ENCODE data around the gene CD300C.

The CD300C gene

GRCh38 chr17:74571621-74572270 is 25.8 kb upstream of the CD300C start:
- no peaks in the 10 kb centered on the region for H3K9me3 ChIP-seq (ENCODE audit: insufficient read depth, low read length)
- H3K79me2 ChIP-seq (ENCODE audit: low read length) = no peaks in the 10 kb centered on the region
- no peak overlapping the region for H3K4me3 ChIP-seq (ENCODE audit: low read length)
- H3K4me2 ChIP-seq (ENCODE audit: low read length) = no peak overlapping the region
- TF ChIP-seq EZH2phosphoT487 (IDR thresholded peaks at IDR 0.05; ENCODE audit: low read depth) = no peak
- TF ChIP-seq CTCF (IDR thresholded peaks at IDR 0.05; ENCODE audit: low read depth, low read length) = no peak
- no peak overlapping the region for H3K27ac ChIP-seq (ENCODE audit: low read length)
- H3K9ac ChIP-seq (ENCODE audit: low read length) = no peak overlapping the region
- peaks cover 9% of the 10 kb centered on the region for H3K4me1 ChIP-seq (ENCODE audit: low read length)
- no peaks in the 10 kb centered on the region for H4K20me1 ChIP-seq (ENCODE audit: insufficient read depth, low read length)
- no peak overlapping the region for H2AFZ ChIP-seq (ENCODE audit: low read depth, low read length)
- no peaks in the 10 kb centered on the region for H3K36me3 ChIP-seq (replicated peaks; ENCODE audit: low read depth, low read length)
- H3K27me3 ChIP-seq (ENCODE audit: low read depth, low read length) = peaks cover 30% of the 10 kb centered on the region

GRCh38 chr17:74569020-74570003 is 23.4 kb upstream of the CD300C start:
- no peak overlapping the region for H3K27ac ChIP-seq (ENCODE audit: low read length)
- no peak overlapping the region for H3K4me3 ChIP-seq (ENCODE audit: low read length)
- no peak for TF ChIP-seq EZH2phosphoT487 (IDR thresholded peaks at IDR 0.05; ENCODE audit: low read depth)
- TF ChIP-seq CTCF (IDR thresholded peaks at IDR 0.05; ENCODE audit: low read depth, low read length) = no peak
- H4K20me1 ChIP-seq (ENCODE audit: insufficient read depth, low read length) = no peaks in the 10 kb centered on the region
- no peak overlapping the region for H2AFZ ChIP-seq (ENCODE audit: low read depth, low read length)
- no peak overlapping the region for H3K9ac ChIP-seq (ENCODE audit: low read length)
- no peaks in the 10 kb centered on the region for H3K79me2 ChIP-seq (ENCODE audit: low read length)
- no peak overlapping the region for H3K4me2 ChIP-seq (ENCODE audit: low read length)
- no peaks in the 10 kb centered on the region for H3K9me3 ChIP-seq (ENCODE audit: insufficient read depth, low read length)
- peaks cover 13% of the 10 kb centered on the region for H3K4me1 ChIP-seq (ENCODE audit: low read length)
- no peaks in the 10 kb centered on the region for H3K36me3 ChIP-seq (replicated peaks; ENCODE audit: low read depth, low read length)
- peaks cover 19% of the 10 kb centered on the region for H3K27me3 ChIP-seq (ENCODE audit: low read depth, low read length)

GRCh38 chr17:74568106-74568873 is 22.4 kb upstream of the CD300C start:
- no peak overlapping the region for H3K4me2 ChIP-seq (ENCODE audit: low read length)

More at GRCh38 chr17:74568106-74568873, 22.4 kb upstream of the CD300C start:
- peaks cover 13% of the 10 kb centered on the region for H3K4me1 ChIP-seq (ENCODE audit: low read length)
- no peaks in the 10 kb centered on the region for H3K79me2 ChIP-seq (ENCODE audit: low read length)
- no peak overlapping the region for H3K27ac ChIP-seq (ENCODE audit: low read length)
- no peaks in the 10 kb centered on the region for H4K20me1 ChIP-seq (ENCODE audit: insufficient read depth, low read length)
- H3K27me3 ChIP-seq (ENCODE audit: low read depth, low read length) = peaks cover 15% of the 10 kb centered on the region
- H2AFZ ChIP-seq (ENCODE audit: low read depth, low read length) = no peak overlapping the region
- H3K4me3 ChIP-seq (ENCODE audit: low read length) = no peak overlapping the region
- H3K36me3 ChIP-seq (replicated peaks; ENCODE audit: low read depth, low read length) = no peaks in the 10 kb centered on the region
- no peaks in the 10 kb centered on the region for H3K9me3 ChIP-seq (ENCODE audit: insufficient read depth, low read length)
- H3K9ac ChIP-seq (ENCODE audit: low read length) = no peak overlapping the region
- TF ChIP-seq CTCF (IDR thresholded peaks at IDR 0.05; ENCODE audit: low read depth, low read length) (no peak), EZH2phosphoT487 (IDR thresholded peaks at IDR 0.05; ENCODE audit: low read depth) (no peak)

Measured in OCI-LY3 (cell line).